PC-3 (cell line): ENCODE results near the gene SIGLEC6. TPM values are rescaled to one million over a fixed set of nuclear protein-coding genes. Genes with fewer than 3 reads are reported as not detected.

Experiments used
- ATAC-seq: fragments of 200-7000 bp; cut with Tn5 transposase; 2 replicates; pipeline ENCODE4 v1.9.1; 2020; ENCODE audit warnings: mild to moderate bottlenecking, moderate library complexity
- BruUV-seq: library from RNA; stranded (reverse); fragments of 400-500 nt; replicated peaks from 2 replicates; lab custom pipeline; 2021; lab: Mats Ljungman, UMichigan
- CTCF ChIA-PET: fragments of 300-600 bp; sonication (Branson Sonifier 250); formaldehyde crosslinking; loops from one replicate; lab custom pipeline; 2022; ENCODE audit warnings: antibody characterized with exemption; lab: Charles Lee
- POLR2A ChIA-PET: fragments of 300-600 bp; sonication (Branson Sonifier 250); formaldehyde crosslinking; loops from one replicate; lab custom pipeline; 2022; ENCODE audit warnings: antibody characterized with exemption; ENCODE audit not compliant: unreplicated experiment; lab: Charles Lee
- DNase-seq: peaks from one replicate; pipeline ENCODE4 v3.0.0-alpha.2; 2015
- H2AFZ ChIP-seq: fragments of 300-600 bp; sonication (generic); 2 replicates; pipeline ENCODE4 v1.6.0; 2016; ENCODE audit warnings: antibody characterized with exemption, low read length
- H3F3A ChIP-seq: fragments of 300-600 bp; sonication (generic); one replicate; pipeline ENCODE4 v1.6.0; 2017; ENCODE audit warnings: antibody characterized with exemption, low read length, control low read depth, mild to moderate bottlenecking; ENCODE audit not compliant: unreplicated experiment
- H3K27ac ChIP-seq: fragments of 300-600 bp; sonication (generic); 2 replicates; pipeline ENCODE4 v1.5.1; 2016; ENCODE audit warnings: mild to moderate bottlenecking, low read length
- H3K27me3 ChIP-seq: fragments of 300-600 bp; sonication (generic); 2 replicates; pipeline ENCODE4 v1.6.1; 2016; ENCODE audit warnings: low read length, mixed read lengths
- H3K36me3 ChIP-seq: fragments of 300-600 bp; sonication (generic); 2 replicates; pipeline ENCODE4 v1.6.1; 2016; ENCODE audit warnings: low read depth, mixed run types, low read length, mixed read lengths
- H3K4me1 ChIP-seq: fragments of 300-600 bp; sonication (generic); 2 replicates; pipeline ENCODE4 v1.5.1; 2016; ENCODE audit warnings: low read length; ENCODE audit not compliant: insufficient read depth
- H3K4me2 ChIP-seq: fragments of 300-600 bp; sonication (generic); 2 replicates; pipeline ENCODE4 v1.6.0; 2016; ENCODE audit warnings: low read length
- H3K4me3 ChIP-seq: fragments of 300-600 bp; sonication (generic); 2 replicates; pipeline ENCODE4 v1.5.1; 2016; ENCODE audit warnings: mild to moderate bottlenecking, low read length, mixed read lengths
- H3K79me2 ChIP-seq: fragments of 300-600 bp; sonication (generic); 2 replicates; pipeline ENCODE4 v1.6.1; 2017; ENCODE audit warnings: low read length, mixed read lengths
- H3K9ac ChIP-seq: fragments of 300-600 bp; sonication (generic); 2 replicates; pipeline ENCODE4 v1.6.0; 2016; ENCODE audit warnings: mild to moderate bottlenecking, low read length
- H3K9me2 ChIP-seq: fragments of 300-600 bp; sonication (generic); replicated peaks from 2 replicates; pipeline ENCODE4 v1.6.1; 2016; ENCODE audit warnings: mixed run types, low read length, mixed read lengths
- H3K9me3 ChIP-seq: fragments of 300-600 bp; sonication (generic); 2 replicates; pipeline ENCODE4 v1.6.1; 2016; ENCODE audit warnings: low read length, mixed read lengths
- H4K20me1 ChIP-seq: fragments of 300-600 bp; sonication (generic); 2 replicates; pipeline ENCODE4 v1.6.1; 2016; ENCODE audit warnings: low read length, mixed read lengths
- CTCF ChIP-seq: fragments of 300-600 bp; sonication (generic); conservative IDR thresholded peaks from 2 replicates; pipeline ENCODE4 v1.5.1; 2017; ENCODE audit warnings: antibody characterized with exemption, low read depth, mild to moderate bottlenecking, low read length
- EZH2 ChIP-seq: fragments of 300-600 bp; sonication (generic); IDR thresholded peaks from one replicate; pipeline ENCODE4 v1.6.1; 2017; ENCODE audit warnings: antibody characterized with exemption, mild to moderate bottlenecking, low read length; ENCODE audit not compliant: unreplicated experiment
- EZH2phosphoT487 ChIP-seq: fragments of 300-600 bp; sonication (generic); IDR thresholded peaks from 2 replicates; pipeline ENCODE4 v1.6.1; 2018; ENCODE audit warnings: mild to moderate bottlenecking, antibody characterized with exemption, low read length, borderline replicate concordance
- intact Hi-C: fragments of 100-400 bp; cut with micrococcal nuclease; formaldehyde crosslinking; loops from 2 replicates; pipeline ENCODE4 v1.9.0; 2023
- total RNA-seq: library from RNA; depleted of rRNA; stranded (reverse); fragments of >200 nt; gene quantifications from 2 replicates; pipeline ENCODE4 v1.2.3, GENCODE V29; 2014

SIGLEC6 gene
- total RNA-seq, 1 experiment from 2014 or later = not detected

DNA sequence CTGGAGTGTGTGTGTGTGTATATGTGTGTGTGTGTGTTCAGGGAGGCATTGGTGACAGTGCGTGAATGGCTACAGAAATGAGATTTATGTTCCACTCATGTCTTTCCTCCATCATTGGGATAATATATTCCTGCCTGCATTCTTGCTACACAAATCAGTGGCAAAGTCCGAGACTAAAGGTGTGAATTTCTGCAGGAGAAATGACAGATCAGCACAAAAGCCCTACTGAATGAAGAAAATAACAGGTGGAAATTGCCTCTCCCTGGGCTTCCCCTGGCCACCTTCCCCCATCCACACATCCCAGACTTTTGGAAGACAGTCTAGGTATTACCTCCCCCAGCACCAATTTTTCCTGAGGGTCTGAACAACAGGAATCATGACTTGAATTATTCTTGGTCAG, 10.1 kb downstream of the SIGLEC6 start:
- Histone ChIP-seq H2AFZ (no peak overlapping the region), H3F3A (no peaks in the 10 kb centered on the region), H3K27ac (no peak overlapping the region), H3K27me3 (peaks cover 46% of the 10 kb centered on the region), H3K9me3 (0 out of 2 replicates have a peak, but pooled peaks cover 3% of the 10 kb centered on the region), H3K79me2 (no peaks in the 10 kb centered on the region), H3K9ac (no peak overlapping the region), H4K20me1 (no peaks in the 10 kb centered on the region), H3K4me2 (no peak overlapping the region), H3K9me2 (no peaks in the 10 kb centered on the region), H3K4me3 (no peak overlapping the region), H3K4me1 (no peaks in the 10 kb centered on the region), H3K36me3 (no peaks in the 10 kb centered on the region)
- ChIA-PET CTCF (no interaction called here), POLR2A (no interaction called here)
- DNase-seq (no peak), ATAC-seq (no peak)
- TF ChIP-seq EZH2 (no peak), CTCF (no peak), EZH2phosphoT487 (no peak)
- no TSS peak for BruUV-seq
- intact Hi-C loops = no loop called here

- Histone ChIP-seq H3K9ac (no peak overlapping the region), H3K27me3 (peaks cover 40% of the 10 kb centered on the region), H3K27ac (no peak overlapping the region), H3K36me3 (no peaks in the 10 kb centered on the region), H3K9me2 (no peaks in the 10 kb centered on the region), H3K9me3 (0 out of 2 replicates have a peak, but pooled peaks cover 3% of the 10 kb centered on the region), H3K79me2 (no peaks in the 10 kb centered on the region), H3K4me3 (no peak overlapping the region), H2AFZ (no peak overlapping the region), H3K4me2 (no peak overlapping the region), H3F3A (no peaks in the 10 kb centered on the region), H4K20me1 (no peaks in the 10 kb centered on the region), H3K4me1 (no peaks in the 10 kb centered on the region)
- POLR2A ChIA-PET = no interaction called here
- no TSS peak for BruUV-seq
- intact Hi-C loops = no loop called here
- DNase-seq (no peak), ATAC-seq (no peak)
- CTCF ChIA-PET = no interaction called here
- TF ChIP-seq EZH2 = no peak
- no peak for TF ChIP-seq CTCF
- no peak for TF ChIP-seq EZH2phosphoT487
Observed at GRCh38 chr19:51520728-51521127, 10.7 kb downstream of the SIGLEC6 start.

DNA sequence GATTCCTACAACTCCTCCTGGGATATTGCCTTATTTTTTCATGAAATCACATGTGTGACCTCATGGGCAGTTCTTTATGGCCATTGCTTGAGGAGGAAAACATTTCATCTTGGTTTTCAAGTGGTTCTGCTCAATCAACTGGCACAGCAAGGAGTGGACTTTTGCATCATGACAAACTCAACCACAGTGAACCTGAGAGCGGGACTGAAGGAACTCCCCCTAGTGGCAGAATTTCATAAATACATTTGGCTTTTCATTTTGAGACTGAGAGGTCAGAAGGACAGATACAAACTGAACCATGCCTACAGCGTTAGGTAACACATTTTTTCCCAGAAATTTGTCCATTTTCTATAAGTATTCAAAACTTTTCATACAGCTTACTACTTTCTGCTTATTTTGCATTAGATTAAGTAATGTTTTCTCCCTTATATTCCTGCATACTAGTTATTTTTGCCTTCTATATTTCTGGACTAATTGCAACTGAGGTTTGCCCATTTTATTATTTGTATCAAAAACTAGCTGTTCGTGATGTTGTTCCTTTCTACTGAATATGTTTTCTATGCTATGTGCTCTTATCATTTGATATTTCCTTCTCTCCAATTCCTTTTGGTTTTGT, 16.5 kb downstream of the SIGLEC6 start:
- Histone ChIP-seq H4K20me1 (no peaks in the 10 kb centered on the region), H3K9me2 (no peaks in the 10 kb centered on the region), H3K4me2 (no peak overlapping the region), H3K27ac (no peak overlapping the region), H3K79me2 (no peaks in the 10 kb centered on the region), H3K36me3 (no peaks in the 10 kb centered on the region), H3K4me3 (no peak overlapping the region), H2AFZ (no peak overlapping the region), H3K9ac (no peak overlapping the region), H3K9me3 (0 out of 2 replicates have a peak, but pooled peaks cover 3% of the 10 kb centered on the region), H3K27me3 (peaks cover 36% of the 10 kb centered on the region; the same call in 1 of the 2 replicates), H3F3A (no peaks in the 10 kb centered on the region), H3K4me1 (no peaks in the 10 kb centered on the region)
- ChIA-PET POLR2A (no interaction called here), CTCF (interaction anchor here (1.7 kb wide), 1 partner anchor 142 kb away, joined by 5 read pairs; no protein-coding TSS in a partner anchor)
- TF ChIP-seq CTCF = peak; percentile 93
- TF ChIP-seq EZH2 = no peak
- TF ChIP-seq EZH2phosphoT487 = no peak
- no TSS peak for BruUV-seq
- DNase-seq = peak; percentile 89
- ATAC-seq = peak; percentile 84
- intact Hi-C loops = loop anchor here (1.0 to 10.0 kb wide), 3 partner anchors 42 to 178 kb away; no protein-coding TSS in a partner anchor
